ENCODE data around the gene MT1X. TPM values are rescaled to one million over a fixed set of nuclear protein-coding genes. Genes with fewer than 3 reads are reported as not detected.

Gene MT1X
- total and polyA plus RNA-seq, 8 donors: 14.5 to 126 (median 16.7) TPM

Other genes with a start within 250 kb of the MT1X start
- gene NUDT21, start 231.1 kb upstream of the MT1X start, total RNA-seq: 10 to 100 TPM; 80.8 to 89.4 TPM
- gene NUDT21, start 231.1 kb upstream of the MT1X start, polyA plus RNA-seq (ENCODE audit: insufficient read length in 6 of 6): 100 to 1,000 TPM; 111 to 136 (median 126) TPM
- 10 to 100 TPM; 31.7 to 35.1 TPM for gene OGFOD1, start 230.9 kb upstream of the MT1X start, total RNA-seq
- 10 to 100 TPM; 31.1 to 42.2 (median 35.9) TPM for gene OGFOD1, start 230.9 kb upstream of the MT1X start, polyA plus RNA-seq (ENCODE audit: insufficient read length in 6 of 6)
- 10 to 100 TPM; 23.9 to 38.6 TPM for gene BBS2, start 162.4 kb upstream of the MT1X start, total RNA-seq
- gene BBS2, start 162.4 kb upstream of the MT1X start, polyA plus RNA-seq (ENCODE audit: insufficient read length in 6 of 6): 100 to 1,000 TPM in 1 of 6 donors, 10 to 100 TPM in 5; 74.5 to 109 (median 85.3) TPM
- gene MT4, start 117.4 kb upstream of the MT1X start, total RNA-seq: not detected
- not detected for gene MT4, start 117.4 kb upstream of the MT1X start, polyA plus RNA-seq (ENCODE audit: insufficient read length in 6 of 6)
- not detected for gene MT3, start 92.9 kb upstream of the MT1X start, total RNA-seq
- not detected for gene MT3, start 92.9 kb upstream of the MT1X start, polyA plus RNA-seq (ENCODE audit: insufficient read length in 6 of 6)
- gene MT2A, start 73.9 kb upstream of the MT1X start, total RNA-seq: 100 to 1,000 TPM; 239 to 425 TPM
- 10 to 100 TPM; 27.1 to 50.1 (median 44.4) TPM for gene MT2A, start 73.9 kb upstream of the MT1X start, polyA plus RNA-seq (ENCODE audit: insufficient read length in 6 of 6)
- 100 to 1,000 TPM; 103 to 262 TPM for gene MT1E, start 56.7 kb upstream of the MT1X start, total RNA-seq
- gene MT1E, start 56.7 kb upstream of the MT1X start, polyA plus RNA-seq (ENCODE audit: insufficient read length in 6 of 6): 10 to 100 TPM in 5 of 6 donors, 1 to 10 TPM in 1; 9.0 to 16.7 (median 11.9) TPM
- gene MT1M, start 49.8 kb upstream of the MT1X start, total RNA-seq: 10 to 100 TPM in 1 of 2 donors, 1 to 10 TPM in 1; 8.4 to 32.5 TPM
- gene MT1M, start 49.8 kb upstream of the MT1X start, polyA plus RNA-seq (ENCODE audit: insufficient read length in 6 of 6): under 1 TPM; 0.29 to 0.82 (median 0.45) TPM
- gene MT1A, start 43.8 kb upstream of the MT1X start, total RNA-seq: 10 to 100 TPM in 1 of 2 donors, 1 to 10 TPM in 1; 3.1 to 24.1 TPM
- gene MT1A, start 43.8 kb upstream of the MT1X start, polyA plus RNA-seq (ENCODE audit: insufficient read length in 6 of 6): under 1 TPM in 2 of 6 donors, not detected in 4; 0.78 to 0.91 TPM
- gene MT1B, start 30.6 kb upstream of the MT1X start, total RNA-seq: not detected
- under 1 TPM in 2 of 6 donors, not detected in 4; 0.45 to 0.66 TPM for gene MT1B, start 30.6 kb upstream of the MT1X start, polyA plus RNA-seq (ENCODE audit: insufficient read length in 6 of 6)
- 10 to 100 TPM in 1 of 2 donors, 1 to 10 TPM in 1; 8.8 to 14.8 TPM for gene MT1F, start 24.5 kb upstream of the MT1X start, total RNA-seq
- gene MT1F, start 24.5 kb upstream of the MT1X start, polyA plus RNA-seq (ENCODE audit: insufficient read length in 6 of 6): 1 to 10 TPM; 4.2 to 9.6 (median 6.7) TPM
- gene MT1G, start 14.4 kb upstream of the MT1X start, total RNA-seq: 10 to 100 TPM in 1 of 2 donors, 1 to 10 TPM in 1; 2.7 to 22.1 TPM
- 1 to 10 TPM; 1.0 to 6.6 (median 1.8) TPM for gene MT1G, start 14.4 kb upstream of the MT1X start, polyA plus RNA-seq (ENCODE audit: insufficient read length in 6 of 6)
- 1 to 10 TPM in 1 of 2 donors, not detected in 1; 2.3 TPM for gene MT1H, start 12.7 kb upstream of the MT1X start, total RNA-seq
- 1 to 10 TPM in 3 of 6 donors, not detected in 3; 1.1 to 2.2 (median 2.1) TPM for gene MT1H, start 12.7 kb upstream of the MT1X start, polyA plus RNA-seq (ENCODE audit: insufficient read length in 6 of 6)
- 10 to 100 TPM; 47.1 to 67.4 TPM for gene NUP93, start 47.7 kb downstream of the MT1X start, total RNA-seq
- gene NUP93, start 47.7 kb downstream of the MT1X start, polyA plus RNA-seq (ENCODE audit: insufficient read length in 6 of 6): 10 to 100 TPM; 58.5 to 75.9 (median 66.3) TPM
- gene SLC12A3, start 182.7 kb downstream of the MT1X start, total RNA-seq: not detected
- gene SLC12A3, start 182.7 kb downstream of the MT1X start, polyA plus RNA-seq (ENCODE audit: insufficient read length in 6 of 6): under 1 TPM; 0.13 to 0.49 (median 0.20) TPM
- 100 to 1,000 TPM; 104 to 155 TPM for gene HERPUD1, start 249.7 kb downstream of the MT1X start, total RNA-seq
- 100 to 1,000 TPM in 5 of 6 donors, 10 to 100 TPM in 1; 99.6 to 131 (median 115) TPM for gene HERPUD1, start 249.7 kb downstream of the MT1X start, polyA plus RNA-seq (ENCODE audit: insufficient read length in 6 of 6)

Measured in left lung (tissue), 8 donors.